Hematopoietic multipotent progenitor cell treated with erythropoietin and hydrocortisone succinate and interleukin-3 and kit ligand, for 8 days (in vitro differentiated cells): ENCODE data around the gene UNC45A.

Source experiments
- DNase-seq: peaks from one replicate; pipeline ENCODE4 v3.0.0-alpha.2; 2015

The UNC45A gene

DNA sequence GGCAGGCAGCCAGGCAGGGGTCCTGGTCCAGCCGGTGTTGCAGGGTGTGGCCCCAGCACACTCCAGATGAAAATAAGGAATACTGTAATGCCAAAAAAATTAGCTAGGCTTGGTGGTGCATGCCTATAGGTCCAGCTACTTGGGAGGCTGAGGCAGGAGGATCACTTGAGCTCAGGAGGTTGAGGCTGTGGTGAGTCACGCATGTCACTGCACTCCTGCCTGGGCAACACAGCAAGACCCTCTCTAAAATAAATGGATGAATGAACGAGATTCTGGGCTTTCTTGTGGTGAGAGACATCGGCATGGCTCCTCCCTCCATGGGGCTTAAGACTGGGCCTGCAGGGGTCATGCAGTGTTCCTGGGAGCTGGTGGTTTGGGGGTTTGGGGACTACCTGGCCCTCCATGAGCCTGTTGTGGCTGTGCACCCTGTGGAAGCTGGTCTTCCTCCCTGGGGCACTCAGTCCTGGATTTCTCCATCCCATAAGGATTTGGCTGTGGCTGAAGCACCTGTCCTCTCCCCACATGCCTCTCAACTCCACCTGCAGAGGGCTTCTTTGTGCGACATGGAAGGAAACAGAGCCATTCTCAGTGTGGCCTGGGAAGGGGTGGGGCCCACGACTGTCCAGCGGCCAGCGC lies 12.0 kb downstream of the UNC45A start:
- DNase-seq: no peak

DNA sequence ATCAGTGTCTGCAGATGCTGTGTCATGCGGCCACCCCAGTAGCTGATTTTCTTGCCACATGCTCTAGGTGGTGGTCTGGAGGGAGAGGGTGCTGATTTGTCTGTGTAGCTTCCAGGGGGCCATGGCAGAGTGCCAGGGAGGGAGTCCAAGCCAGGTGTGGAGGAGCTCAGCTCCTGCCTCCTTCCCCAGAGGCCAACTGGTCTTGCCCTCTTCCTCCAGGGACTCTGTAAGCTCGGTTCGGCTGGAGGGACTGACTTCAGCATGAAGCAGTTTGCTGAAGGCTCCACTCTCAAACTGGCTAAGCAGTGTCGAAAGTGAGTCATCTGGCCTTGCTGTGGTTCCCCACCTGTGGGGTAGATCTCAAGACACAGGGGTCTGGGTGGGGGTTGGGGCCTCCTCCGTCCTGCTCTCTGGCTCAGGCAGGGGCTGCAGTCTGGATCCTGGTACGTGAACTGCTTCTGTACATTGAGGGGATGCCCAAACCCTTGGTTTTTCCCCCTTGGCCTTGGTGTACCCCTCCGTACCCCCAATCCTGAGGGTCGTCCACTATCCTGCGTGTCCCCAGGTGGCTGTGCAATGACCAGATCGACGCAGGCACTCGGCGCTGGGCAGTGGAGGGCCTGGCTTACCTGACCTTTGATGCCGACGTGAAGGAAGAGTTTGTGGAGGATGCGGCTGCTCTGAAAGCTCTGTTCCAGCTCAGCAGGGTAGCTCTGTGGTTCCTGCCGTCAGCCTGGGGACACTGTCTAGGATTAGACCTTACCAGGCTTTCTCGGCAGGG lies 12.7 kb downstream of the UNC45A start:
- no peak for DNase-seq

DNA sequence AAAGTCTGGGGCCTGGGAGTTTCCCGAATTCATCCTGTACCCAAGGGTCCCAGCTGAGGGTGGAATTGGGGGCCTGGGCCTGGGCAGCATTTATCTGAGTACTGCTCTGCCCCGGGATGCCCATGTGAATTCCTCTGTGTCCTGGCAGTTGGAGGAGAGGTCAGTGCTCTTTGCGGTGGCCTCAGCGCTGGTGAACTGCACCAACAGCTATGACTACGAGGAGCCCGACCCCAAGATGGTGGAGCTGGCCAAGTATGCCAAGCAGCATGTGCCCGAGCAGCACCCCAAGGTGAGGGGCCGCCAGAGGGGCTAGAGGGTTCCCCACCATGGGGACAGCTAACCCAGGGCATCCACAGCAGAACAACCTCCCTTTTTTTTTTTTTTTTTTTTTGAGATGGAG lies 13.4 kb downstream of the UNC45A start:
- DNase-seq: no peak

DNA sequence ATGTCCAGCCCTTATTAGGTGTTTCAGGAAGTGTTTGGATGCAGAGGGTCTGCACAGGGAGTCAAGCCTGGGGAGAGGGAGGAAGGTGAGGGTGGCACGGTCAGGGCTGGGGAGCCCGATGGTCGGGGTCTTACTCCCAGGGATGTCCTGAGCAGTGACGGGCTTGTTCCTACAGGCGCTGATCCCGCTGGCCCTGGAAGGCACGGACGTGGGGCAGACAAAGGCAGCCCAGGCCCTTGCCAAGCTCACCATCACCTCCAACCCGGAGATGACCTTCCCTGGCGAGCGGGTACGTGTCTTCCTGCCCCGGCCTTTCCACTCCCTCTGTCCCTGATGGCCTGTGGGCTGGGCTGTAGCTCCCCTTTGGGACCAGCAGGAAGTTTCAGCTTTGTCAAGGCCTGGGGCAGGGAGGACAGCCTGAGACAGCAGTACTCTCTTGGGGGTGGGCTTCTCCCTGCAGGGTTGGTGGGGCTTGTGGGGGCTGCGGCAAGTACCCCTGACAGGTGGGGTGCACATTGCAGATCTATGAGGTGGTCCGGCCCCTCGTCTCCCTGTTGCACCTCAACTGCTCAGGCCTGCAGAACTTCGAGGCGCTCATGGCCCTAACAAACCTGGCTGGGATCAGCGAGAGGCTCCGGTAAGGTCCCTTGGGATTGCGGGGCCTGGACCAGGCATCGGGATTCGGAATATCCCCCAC lies 15.0 kb downstream of the UNC45A start:
- no peak for DNase-seq

DNA sequence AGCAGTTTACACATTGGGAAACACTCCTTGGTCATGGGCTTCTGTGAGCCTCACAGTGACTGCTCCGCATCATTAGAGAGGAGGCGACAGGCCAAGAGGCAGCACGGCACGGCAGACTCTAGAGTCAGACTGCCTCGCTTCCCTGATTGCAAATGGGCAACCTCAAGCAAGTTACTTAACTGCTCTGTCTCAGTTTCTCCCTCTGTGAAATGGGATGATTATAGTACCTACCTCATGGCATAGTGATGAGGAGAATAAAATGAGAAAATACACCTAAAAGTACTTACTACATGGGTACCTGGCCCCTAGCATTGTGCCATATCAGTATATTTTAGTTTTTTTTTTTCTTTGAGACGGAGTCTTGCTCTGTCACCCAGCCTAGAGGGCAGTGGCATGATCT lies 15.6 kb downstream of the UNC45A start:
- DNase-seq: no peak

DNA sequence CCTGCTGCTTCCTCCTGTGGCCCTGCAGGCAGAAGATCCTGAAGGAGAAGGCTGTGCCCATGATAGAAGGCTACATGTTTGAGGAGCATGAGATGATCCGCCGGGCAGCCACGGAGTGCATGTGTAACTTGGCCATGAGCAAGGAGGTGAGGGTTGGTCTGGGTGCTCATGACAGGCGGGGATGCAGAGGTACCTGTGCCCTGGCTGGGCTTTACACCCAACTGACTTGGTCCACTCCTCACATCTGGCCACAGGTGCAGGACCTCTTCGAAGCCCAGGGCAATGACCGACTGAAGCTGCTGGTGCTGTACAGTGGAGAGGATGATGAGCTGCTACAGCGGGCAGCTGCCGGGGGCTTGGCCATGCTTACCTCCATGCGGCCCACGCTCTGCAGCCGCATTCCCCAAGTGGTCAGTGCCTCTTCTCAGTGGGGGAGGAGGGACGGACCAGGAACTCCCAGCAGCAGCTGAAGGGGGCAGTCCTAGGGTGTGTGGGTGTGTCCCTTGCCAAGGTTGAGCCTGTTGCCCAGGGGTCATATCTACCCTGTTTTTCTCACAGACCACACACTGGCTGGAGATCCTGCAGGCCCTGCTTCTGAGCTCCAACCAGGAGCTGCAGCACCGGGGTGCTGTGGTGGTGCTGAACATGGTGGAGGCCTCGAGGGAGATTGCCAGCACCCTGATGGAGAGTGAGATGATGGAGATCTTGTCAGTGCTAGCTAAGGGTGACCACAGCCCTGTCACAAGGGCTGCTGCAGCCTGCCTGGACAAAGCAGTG lies 18.0 kb downstream of the UNC45A start:
- no peak for DNase-seq

DNA sequence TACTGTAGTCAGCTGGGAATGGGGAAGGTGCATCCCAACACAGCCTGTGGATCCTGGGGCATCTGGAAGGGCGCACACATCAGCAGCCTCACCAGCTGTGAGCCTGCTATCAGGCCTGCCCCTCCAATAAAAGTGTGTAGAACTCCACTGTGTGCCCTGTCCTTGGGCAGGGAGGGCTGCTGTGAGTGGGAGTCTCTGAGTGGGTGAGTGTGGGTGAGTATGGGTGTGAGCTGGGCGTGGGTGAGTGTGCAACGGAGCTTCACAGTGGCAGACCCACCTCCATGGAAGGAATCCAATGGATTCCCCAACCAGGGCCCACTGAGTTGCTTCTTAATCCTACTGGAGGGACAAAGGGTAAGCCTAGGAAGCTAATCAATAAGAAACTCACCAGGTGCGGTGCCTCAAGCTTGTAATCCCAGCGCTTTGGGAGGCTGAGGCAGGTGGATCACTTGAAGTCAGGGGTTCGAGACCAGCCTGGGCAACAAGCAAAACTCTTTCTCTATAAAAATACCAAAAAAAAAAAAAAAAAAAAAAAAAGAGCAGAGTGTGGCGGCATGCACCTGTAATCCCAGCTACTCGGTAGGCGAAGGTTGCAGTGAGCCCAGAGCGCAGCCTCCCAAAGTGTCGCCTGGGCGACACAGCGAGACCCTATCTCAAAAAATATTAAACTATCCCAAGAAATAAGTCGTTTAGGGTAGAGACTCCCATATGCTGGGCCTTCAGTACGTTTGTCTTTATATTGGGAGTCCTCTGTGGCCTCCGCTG lies 19.0 kb downstream of the UNC45A start:
- no peak for DNase-seq

DNA sequence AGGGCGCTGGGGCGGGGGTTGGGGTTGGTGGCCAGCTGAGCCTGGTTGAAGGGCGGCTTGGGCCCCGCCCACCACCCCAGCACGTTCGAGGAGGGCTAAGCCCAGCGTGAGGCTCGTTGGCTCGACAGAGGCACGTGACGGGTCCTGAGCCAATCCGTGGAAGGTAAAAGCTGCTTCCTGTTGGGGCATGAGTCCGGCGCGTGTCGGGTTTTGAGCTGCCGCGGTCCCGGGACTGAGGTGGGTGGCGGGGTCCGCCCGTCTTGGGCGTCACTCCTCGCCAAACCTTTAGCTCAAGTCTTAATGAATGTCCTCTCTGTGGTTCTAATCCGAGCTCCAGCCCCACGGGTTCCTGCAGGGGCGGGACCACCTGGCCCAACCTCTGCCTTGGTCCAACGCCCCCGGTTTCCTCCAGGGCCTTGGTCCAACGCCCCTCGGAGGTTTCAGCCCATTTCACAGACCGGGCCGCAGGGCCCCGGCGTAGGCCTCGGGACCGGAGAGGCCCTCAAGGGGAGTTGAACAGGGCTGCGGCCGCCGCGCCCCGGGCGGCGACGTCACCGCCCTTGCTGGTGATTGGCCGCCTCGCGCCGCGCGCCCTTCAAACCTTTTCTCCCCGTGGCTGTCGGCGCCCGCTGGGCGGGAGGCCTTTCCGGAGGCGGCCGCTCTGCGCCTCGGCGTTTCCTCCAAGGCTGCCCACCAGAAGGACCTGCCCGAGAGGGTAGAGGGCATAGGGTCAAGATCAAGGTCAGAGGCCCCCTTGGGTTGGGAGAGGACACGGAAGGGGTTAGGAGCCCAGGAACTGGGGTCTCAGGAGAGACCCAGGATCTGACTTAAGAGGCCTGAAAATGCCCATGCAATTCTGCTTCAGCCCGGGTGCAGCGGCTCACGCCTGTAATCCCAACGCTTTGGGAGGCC lies 19.9 kb downstream of the UNC45A start, which contains the start of gene RCCD1:
Gene RCCD1, plus strand, starts transcription at position 173 of the 912 bp plus-strand sequence. CDS start 1,851 bp downstream, outside the sequence.
- DNase-seq: peak; percentile 98

DNA sequence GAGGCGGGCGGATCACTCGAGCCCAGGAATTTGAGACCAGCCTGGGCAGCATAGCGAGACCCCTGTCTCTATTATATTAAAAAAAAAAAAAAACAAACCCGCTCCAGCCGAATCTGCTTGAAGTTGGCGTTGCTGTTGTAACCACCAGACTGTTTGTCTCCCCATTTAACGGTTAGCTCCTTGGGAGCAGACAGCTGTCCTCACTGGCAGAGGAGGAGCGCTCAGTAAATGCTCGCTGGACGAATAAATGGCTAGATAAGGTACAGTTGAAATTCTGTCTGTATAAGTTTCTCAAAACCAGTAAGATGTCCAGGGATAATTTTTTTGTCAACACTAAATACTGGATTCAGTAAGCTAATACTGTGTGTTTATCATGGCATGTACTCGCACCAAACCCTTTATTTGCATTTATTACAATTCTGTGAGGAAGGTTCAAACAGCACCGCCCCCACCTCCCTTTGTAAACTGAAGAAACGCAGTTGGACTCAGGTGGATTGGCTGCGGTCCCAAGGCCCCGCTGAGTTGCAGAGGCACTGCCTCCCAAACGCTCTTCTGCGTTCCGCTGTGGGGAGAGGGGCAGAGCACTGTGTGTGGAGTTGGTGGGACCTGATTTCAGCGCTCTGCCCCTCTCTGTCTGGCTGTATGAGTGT lies 20.7 kb downstream of the UNC45A start:
- peak; percentile 47 for DNase-seq

DNA sequence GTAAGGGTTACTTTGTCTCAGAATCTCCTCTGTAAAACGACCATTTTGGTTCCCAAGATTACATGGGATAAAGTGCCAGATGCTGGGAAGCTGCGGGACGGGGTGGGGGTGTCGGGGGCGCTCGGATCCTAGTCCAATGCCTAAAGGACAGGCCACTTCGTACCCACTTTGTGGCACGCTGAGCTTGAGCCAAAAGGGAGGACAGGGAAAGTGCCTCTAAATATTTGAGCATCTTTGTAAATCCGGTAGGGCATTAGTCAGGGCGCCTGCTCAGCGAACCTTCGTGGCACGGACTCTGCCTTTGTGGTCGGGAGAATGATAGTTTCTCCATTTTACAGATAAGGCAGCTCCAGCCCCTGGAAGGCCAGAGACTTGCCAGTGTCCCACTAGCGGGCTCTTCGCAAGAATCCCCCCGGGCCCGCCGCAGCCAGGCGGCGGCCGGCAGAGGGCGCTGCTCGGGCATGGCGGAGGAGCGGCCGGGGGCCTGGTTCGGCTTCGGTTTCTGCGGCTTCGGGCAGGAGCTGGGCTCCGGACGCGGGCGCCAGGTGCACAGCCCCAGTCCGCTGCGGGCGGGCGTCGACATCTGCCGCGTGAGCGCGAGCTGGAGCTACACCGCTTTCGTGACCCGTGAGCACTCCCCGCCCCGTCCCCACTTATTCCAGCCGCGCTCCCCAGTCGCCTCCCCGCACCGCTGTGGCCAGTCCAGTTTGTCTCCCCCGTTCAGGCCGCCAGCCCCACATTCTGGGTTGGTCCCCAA lies 21.4 kb downstream of the UNC45A start:
- DNase-seq: peak; percentile 78

DNA sequence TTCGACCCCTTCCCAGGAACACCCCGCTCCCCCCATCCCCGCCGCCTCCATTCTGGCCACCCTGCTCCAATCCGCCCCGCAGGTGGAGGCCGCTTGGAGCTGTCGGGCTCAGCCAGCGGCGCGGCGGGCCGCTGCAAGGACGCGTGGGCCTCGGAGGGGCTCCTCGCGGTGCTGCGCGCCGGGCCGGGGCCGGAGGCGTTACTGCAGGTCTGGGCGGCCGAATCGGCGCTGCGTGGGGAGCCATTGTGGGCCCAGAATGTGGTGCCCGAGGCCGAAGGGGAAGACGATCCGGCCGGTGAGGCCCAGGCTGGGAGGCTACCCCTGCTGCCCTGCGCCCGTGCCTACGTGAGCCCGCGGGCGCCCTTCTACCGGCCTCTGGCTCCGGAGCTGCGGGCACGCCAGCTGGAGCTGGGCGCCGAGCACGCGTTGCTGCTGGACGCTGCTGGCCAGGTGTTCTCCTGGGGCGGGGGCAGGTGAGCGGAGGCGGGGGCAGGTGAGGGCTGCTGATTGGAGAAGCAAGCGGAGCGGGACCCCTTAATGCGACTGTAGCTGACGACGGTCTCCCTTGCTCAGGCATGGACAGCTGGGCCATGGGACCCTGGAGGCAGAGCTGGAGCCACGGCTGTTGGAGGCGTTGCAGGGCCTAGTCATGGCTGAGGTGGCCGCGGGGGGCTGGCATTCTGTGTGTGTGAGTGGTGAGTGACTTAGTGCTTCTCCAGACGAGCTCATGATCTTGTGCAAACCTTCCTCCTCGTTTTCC lies 22.1 kb downstream of the UNC45A start:
- DNase-seq: no peak

DNA sequence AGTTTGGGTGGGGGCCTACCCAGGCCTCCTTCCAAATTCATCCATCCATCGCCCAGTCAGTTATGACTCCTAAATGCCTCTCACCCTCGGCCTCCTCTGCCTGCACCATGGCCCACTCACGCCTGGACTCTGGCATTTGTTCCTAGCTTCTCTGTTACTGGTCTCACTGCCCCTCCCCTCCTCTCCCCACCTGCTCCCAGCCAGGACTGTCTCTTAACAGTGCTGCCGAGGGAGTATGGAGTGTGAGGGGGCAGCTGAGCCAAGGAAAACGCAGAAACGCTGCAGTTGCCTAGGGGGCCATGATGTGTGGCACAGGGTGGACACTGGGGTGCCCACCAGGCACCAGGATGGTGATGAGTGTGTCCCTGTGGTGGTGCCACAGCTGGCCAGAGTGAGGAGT lies 22.7 kb downstream of the UNC45A start:
- no peak for DNase-seq

DNA sequence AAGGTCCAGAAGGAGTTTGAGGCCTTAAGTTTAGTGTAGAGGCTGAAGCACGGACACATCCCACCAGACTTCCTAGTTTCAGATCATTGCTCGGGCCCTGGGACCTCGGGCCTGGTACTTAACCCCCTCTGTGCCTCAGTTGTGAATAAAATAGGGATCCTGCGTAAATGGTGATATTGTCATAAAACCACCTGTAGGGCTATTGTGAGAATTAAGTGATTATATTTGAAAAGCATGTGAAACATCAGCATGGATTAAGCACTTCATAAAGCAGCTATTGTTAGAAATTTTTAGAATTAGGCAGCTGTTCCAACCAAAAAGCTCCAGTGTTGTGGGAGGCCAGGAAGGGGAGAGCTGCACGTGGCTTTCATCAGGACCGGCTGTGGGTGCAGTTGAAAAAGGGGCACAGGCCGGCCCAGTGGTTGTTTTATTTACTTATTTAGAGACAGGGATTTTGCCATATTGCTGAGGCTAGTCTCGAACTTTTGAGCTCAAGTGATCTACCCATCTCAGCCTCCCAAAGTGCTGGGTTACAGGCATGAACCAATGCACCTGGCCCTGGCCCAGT lies 24.0 kb downstream of the UNC45A start:
- no peak for DNase-seq

DNA sequence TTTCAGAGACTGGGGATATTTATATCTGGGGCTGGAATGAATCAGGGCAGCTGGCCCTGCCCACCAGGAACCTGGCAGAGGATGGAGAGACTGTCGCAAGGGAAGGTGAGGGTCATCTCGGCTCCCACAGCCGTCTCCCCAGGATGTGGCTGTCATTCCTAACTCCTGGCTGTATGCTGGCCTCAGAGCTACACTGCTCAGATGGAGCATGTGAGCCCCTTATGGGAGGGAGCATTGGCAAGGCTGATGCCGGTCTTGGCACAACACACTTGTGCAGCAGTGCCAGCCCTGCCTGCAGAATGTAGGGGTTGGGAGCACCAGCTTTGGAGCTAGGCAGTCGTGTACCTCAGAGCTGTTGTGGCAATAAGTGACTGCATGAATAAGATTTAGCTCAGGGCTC lies 24.8 kb downstream of the UNC45A start:
- no peak for DNase-seq

DNA sequence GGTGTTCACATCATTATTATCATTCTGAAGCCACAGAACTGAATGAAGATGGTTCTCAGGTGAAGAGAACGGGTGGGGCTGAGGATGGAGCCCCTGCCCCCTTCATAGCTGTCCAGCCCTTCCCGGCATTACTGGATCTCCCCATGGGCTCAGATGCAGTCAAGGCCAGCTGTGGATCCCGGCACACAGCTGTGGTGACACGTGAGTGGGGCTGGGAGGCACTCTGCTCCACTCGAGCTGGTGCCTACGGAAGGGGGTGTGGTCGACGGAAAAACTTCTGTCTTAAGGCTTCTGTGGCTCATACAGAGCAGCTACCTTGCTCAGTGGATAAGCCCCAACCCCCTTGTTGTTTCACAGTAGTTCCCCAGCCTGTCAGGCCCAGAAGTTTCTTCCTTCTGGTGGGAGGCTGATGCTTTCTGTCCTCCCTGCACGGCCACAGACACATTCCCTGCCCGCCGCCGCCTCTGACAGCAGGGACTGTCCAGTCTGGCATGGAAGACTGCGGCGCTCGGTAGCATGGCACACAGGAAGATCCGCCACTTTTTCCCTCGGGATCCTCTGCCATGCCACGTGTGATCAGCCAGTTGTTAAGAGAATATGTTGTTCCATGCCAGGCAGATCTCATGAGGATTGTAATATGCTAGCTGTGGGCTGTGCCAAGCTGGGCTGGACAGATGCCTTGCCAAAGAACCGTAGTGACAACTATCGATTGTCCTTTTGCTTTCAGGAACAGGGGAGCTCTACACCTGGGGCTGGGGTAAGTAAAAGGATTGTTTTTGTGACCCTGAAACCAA lies 25.4 kb downstream of the UNC45A start:
- no peak for DNase-seq

DNA sequence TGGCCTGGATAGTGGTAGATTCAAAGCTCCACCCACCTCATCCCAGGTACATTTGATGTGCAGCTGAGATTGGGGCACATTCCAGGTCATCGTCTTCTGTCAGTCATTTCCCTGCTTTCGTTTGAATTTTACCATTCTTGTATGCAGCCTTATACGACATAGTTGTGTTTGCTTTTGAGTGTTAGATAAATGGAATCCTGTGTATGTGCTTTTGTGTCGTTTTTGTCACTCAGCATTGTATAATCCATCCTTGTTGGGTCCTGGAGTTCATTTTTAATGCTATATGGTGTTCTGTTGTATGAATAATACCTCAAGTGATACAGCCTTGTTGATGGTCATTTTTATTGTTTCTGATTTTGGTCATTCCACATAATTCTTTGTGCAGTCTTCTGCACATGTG lies 26.9 kb downstream of the UNC45A start:
- DNase-seq: no peak

DNA sequence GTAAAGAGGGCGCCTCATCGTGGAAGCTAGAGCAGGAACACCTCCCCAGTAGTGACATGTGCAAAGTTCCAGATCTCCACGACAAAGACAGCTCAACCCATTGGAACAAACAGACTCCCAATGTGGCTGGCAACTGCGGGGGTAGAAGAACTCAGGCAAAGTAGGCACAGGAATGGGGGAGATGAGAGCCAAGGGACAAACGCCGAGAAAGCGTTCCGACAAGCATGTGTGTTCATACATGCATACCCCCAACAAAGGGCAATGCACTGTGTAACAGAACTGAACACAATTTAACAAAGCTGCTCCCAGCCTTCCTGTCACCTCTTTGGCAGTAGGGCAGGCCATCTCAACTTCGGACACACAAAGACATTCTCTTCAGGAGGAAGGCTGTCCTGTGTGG lies 31.2 kb downstream of the UNC45A start:
- no peak for DNase-seq

DNA sequence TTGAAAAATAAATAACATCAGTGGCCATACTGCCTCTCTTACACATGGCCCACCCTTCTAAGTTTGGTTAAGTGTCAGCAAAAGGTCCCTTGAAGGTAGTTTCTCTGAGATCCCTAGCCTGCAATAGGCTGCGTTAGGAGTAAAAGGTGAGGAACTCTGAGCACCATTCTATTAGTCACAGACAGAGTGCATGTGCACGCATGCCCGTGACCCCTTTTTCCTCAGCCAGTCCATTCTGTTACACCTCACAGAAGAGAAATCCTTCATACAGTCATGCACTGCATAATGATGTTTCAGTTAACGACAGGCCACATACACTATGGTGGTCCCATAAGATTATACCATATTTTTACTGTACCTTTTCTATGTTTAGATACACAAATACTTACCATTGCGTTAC lies 32.1 kb downstream of the UNC45A start:
- DNase-seq: no peak
